Amygdala (tissue), 56 donors: ENCODE data around the gene OR51L1.
"Not testable (repeated sequence)": the region's sequence is repeated elsewhere in the genome, so short reads cannot be mapped to it uniquely, and the experiment has no call there.

Experiments
- DNase-seq, 56 donors: peaks; one replicate each; lab custom pipeline; 2025; lab: John Stamatoyannopoulos, UW

Gene OR51L1

GRCh38 chr11:4994551-4994950 is at the start of gene OR51L1:
Gene OR51L1 (plus strand): TSS chr11:4994851. CDS start chr11:4998983, 4,132 bp downstream.
- no peak for DNase-seq

DNA sequence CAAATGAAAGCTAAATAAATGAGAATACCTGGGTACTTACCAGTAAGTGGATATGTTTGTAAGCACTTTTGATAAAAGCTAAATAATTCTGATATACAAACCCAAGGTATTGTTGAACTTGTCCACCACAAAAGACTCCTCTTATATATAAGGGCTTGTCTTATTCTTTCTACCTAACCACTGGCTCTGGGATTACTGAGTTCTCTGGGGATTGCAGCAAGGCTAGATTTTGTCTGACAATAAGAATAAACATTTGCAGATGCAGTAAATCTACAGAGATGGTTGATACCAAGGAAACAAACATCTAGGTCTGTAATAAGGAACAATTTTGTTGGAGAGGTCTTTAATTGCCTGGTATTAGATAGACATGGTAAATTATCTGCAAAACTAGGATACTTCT is 47.1 kb upstream of the OR51L1 start, which contains the start of gene OR51A4:
OR51A4 (minus strand) TSS at position 101 of the 400 bp plus-strand sequence. CDS start 505 bp downstream, outside the sequence.
- DNase-seq, result no peak

GRCh38 chr11:4955613-4956012 is 39.0 kb upstream of the OR51L1 start, which contains the start of gene OR51A2:
Gene OR51A2 (minus strand): TSS chr11:4955713. CDS start chr11:4955713, 0 bp downstream.
- DNase-seq, result not testable (repeated sequence)

DNA sequence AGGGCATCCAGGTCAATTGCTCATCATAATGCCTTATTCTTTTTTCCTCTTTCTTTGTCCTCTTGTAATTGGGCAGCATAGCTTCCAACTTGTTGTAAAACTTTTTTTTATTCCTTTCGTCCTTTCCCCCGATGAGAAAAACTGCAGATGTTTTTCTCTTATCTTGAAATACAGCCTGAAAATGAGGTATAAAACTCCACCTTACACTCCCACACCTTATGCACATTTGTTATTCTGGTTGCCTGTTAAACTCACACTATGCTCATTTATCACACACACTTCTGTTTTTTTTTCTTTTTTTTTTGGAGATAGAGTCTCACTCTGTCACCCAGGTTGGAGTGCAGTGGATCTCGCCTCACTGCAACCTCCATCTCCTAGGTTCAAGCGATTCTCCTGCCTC is 37.3 kb upstream of the OR51L1 start:
- DNase-seq, result no peak

- DNase-seq, result no peak
Observed at GRCh38 chr11:4960877-4961276, 33.8 kb upstream of the OR51L1 start.

DNA sequence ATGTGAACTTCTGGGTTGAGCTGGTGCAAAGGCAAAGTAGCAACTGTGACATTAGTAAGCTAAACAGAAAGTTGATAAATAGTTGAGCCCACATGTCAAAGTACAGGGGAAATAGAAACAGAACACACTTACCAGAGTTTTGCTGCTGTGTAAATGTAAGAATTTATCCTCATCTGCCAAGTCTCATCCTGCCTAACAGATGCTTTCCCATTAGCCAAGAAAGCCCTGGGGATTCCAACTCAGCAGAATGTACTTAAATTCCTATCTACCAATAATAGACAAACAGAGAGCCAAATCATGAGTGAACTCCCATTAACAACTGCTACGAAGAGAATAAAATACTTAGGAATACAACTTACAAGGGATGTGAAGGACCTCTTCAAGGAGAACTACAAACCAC is 31.8 kb upstream of the OR51L1 start:
- DNase-seq, result no peak

DNA sequence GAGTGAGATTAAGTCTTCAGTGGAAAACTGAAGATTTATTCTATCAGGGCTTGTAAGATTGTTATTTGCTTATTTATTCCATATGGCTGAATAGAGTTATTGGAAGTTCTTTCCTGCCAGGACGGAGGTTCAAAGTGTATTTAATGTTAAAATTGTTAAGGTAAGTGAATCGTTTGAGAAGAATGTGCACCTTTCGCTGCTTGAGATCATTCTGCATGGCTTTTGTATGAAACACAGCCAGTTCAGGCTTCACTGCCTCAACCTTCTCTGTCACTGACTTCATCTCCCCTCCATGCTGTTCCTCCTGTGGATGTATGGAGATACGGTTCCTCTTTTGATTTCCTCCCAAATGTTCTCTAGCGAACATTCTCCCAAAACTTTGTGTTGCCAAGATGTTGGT is 19.2 kb upstream of the OR51L1 start:
- no peak for DNase-seq

- no peak for DNase-seq
Observed at GRCh38 chr11:4979036-4979435, 15.6 kb upstream of the OR51L1 start.

GRCh38 chr11:4982678-4983077 is 12.0 kb upstream of the OR51L1 start:
- no peak for DNase-seq

DNA sequence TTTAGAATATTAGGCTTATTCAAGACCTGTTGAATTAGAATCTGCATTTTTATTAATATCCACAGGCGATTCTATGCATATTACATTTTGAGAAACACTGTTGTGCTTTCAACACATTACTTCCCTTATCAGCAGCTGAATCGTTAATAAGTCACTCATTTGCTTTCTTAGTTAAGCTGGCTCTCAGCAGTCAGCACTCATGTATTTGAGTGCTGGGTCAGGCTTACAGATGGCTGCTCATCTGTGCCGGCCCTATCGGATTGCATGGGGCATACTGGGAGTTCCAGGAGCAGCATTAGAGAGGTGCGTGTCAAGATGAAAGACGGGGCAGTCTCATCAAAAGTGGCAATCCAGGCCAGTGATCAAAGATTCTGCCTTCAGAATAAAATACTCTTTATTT is 10.8 kb upstream of the OR51L1 start:
- no peak for DNase-seq

DNA sequence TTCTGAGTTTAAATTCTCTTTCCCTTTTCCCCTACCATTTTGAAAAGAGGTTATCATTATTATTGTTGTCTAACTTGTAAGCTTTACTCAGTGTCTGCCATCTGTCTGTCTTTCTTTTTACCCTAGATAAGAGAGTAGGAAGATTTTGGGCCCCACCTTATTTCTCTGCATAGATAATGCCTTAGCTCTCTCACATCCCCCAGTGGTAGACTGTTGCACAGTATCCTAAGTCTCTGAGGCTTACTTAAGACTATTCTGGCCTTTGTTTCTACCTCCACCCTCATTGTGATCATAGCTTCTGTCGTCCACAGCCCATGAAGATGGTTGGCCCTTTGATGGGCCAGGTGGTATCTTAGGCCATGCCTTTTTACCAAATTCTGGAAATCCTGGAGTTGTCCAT is 3.6 kb upstream of the OR51L1 start:
- no peak for DNase-seq

DNA sequence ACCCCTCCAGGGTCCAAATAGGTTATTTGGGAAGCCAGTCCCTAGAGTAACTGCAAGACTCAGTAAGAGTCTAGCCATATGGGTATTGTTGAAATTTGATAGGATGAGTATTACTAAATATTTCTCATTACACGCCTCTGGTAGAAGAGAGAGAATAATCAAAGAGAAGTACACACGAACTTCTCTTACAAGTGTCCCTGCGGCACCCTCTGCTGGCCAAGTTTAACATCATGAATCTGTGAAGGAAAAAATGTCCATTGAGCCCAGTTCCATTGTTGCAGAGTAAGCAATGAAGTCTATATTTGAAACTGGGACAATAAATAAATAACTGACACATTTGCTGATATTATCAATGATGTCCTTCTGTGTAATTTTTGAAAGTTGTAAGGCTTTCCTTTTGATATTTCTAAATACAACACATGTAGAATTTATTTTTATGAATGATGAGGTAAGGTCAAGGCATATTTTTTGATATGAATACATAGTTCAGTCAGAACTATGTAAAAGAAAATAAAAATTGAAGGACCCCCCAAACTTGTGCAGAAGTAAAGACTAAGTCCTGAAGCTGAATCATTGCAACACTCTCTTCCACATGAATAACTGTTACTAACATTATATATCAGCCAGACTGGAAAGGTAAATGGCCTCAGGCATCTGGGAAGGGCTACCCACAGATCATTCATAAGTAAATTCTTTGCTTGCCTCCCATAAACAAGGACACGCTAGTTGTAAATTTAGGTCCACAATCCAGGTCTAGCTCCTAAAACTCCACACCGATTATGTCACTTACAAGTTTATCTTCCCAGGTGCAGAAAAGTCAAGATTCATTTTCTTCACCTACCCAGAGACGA is 10.0 kb downstream of the OR51L1 start:
- peak in 23 of 56 donors; percentile 2 to 73 (median 15) for DNase-seq

DNA sequence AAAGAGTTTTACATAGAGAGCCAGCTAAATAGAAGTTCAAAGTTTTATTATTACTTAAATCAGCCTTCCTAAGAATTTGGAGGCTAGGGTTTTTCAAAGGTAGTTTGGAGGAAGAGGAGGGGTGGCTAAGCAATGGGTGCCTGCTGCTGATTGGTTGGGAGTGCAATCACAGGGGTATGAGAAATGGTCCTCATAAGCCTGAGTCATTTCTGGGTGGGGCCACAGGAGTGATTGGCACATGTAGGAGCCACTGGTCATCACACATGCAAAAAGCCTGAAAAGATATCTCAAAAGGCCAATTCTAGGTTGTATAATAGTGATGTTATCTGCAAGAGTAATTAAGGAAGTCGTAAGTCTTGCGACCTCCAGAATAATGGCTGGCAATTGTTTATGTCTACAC is 12.9 kb downstream of the OR51L1 start:
- DNase-seq, result no peak

- no peak for DNase-seq
Observed at GRCh38 chr11:5011254-5011653, 16.6 kb downstream of the OR51L1 start.

DNA sequence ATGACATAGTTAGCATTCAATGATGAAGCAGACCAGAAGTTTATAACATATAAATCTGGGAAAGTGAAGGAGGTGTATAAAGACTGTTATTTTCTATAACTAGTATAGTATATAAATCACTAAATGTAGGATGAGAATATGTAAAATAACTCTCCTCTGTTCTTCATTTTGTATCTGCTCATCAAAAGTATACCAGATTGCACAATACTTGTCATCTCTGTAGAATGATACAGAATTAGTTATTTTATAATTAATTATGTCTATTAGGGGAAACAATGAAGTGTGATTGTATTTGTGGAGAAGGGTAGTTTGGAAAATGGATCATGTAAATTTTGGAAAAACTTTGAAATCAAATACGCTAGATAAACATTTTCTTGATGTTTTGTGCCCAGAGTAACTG is 18.4 kb downstream of the OR51L1 start:
- DNase-seq, result no peak

GRCh38 chr11:5021996-5022395 is 27.3 kb downstream of the OR51L1 start:
- DNase-seq, result no peak

GRCh38 chr11:5036669-5037068 is 42.0 kb downstream of the OR51L1 start:
- no peak for DNase-seq

GRCh38 chr11:5037926-5038325 is 43.3 kb downstream of the OR51L1 start:
- no peak for DNase-seq

DNA sequence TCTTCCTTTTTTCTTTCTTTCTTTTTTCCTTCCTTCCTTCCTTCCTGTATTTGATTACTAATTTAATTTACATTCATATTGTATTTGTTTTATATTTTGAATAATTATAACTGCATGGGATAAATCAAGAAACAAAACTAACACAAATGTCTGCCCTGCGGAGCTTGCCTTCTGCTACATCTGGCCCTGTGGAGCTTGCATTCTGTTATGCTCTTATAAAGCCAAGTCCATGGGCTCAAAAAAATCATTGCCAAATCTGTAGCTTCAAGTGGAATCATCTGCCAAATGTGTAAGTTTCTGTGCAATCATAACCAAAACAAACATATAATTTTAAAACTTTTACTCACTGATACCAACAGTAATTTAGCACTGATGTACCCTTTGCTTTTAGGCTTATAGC is 43.7 kb downstream of the OR51L1 start:
- no peak for DNase-seq

DNA sequence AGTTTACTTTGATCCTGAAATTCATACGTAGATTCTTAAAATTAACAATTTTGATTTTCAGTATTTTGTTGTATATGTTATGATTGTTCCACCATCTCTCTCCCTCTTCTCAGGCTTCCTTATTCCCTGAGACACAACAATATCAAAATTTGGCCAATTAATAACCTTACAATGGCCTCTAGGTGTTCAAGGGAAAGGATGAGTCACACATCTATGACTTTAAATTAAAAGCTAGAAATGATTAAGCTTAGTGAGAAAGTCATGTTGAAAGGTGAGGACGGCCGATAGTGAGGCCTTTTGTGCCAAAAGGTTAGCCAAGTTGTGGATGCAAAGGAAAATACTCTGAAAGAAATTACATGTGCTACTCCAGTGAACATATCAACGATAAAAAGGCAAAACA is 46.2 kb downstream of the OR51L1 start:
- no peak for DNase-seq

- no peak for DNase-seq
Observed at GRCh38 chr11:5042091-5042490, 47.4 kb downstream of the OR51L1 start.

DNA sequence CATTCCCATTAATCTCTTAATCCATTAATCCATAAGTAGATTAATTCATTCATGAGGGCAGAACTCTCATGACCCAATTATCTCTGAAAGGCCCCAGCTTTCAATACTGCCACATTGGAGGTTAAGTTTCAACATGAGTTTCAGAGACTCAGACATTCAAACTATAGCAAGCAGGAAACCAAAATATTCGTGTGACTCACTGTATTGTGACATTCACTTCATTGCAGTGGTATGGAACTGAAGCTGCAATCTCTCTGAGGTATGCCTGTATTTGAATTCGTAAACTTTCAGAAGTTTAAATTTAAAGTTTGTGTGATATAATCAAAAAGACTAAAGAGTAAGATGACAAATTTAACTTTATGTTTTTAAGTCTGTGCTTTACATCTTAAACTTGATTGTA is 48.7 kb downstream of the OR51L1 start:
- DNase-seq, result no peak
